IMR-90 (cell line): ENCODE measurements around the gene ARPC1A.

Experiments
- CTCF ChIP-seq: conservative IDR thresholded peaks from 2 replicates; pipeline ENCODE4 v1.5.1; 2012; ENCODE audit warnings: mild to moderate bottlenecking, low read depth, low read length, improper control_type of control experiment
- ELK1 ChIP-seq: fragments of 150-350 bp; IDR thresholded peaks from 2 replicates; pipeline ENCODE4 v1.6.1; 2016; ENCODE audit warnings: low read depth, mild to moderate bottlenecking, low read length, moderate library complexity, borderline replicate concordance
- FOS ChIP-seq: fragments of 150-350 bp; IDR thresholded peaks from 2 replicates; pipeline ENCODE4 v1.6.1; 2016; ENCODE audit warnings: low read depth, low read length
- POLR2A ChIP-seq: IDR thresholded peaks from 2 replicates; pipeline ENCODE4 v1.6.1; 2012; ENCODE audit warnings: mild to moderate bottlenecking, low read depth, low read length
- RAD21 ChIP-seq: IDR thresholded peaks from 2 replicates; pipeline ENCODE4 v1.6.1; 2012; ENCODE audit warnings: low read length, improper control_type of control experiment
- RCOR1 ChIP-seq: IDR thresholded peaks from 2 replicates; pipeline ENCODE4 v1.6.1; 2012; ENCODE audit warnings: mild to moderate bottlenecking, low read length, improper control_type of control experiment; ENCODE audit not compliant: insufficient replicate concordance
- RFX5 ChIP-seq: IDR thresholded peaks from 2 replicates; pipeline ENCODE4 v1.8.0; 2012; ENCODE audit warnings: low read depth, mild to moderate bottlenecking, low read length, moderate library complexity

- no peak for TF ChIP-seq CTCF
- TF ChIP-seq RAD21 = no peak
- TF ChIP-seq FOS = no peak
- TF ChIP-seq POLR2A = no peak
- TF ChIP-seq RFX5 = no peak
- TF ChIP-seq ELK1 = no peak
- no peak for TF ChIP-seq RCOR1
Observed at GRCh38 chr7:99359465-99360154, 33.9 kb downstream of the ARPC1A start.
